GM12872 (cell line): ENCODE data around the gene GRID1.

ENCODE experiments used
- CTCF ChIP-seq: IDR thresholded peaks from 3 replicates; pipeline ENCODE4 v1.5.1; 2011; ENCODE audit warnings: low read depth, mild to moderate bottlenecking, low read length, moderate library complexity; ENCODE audit not compliant: insufficient read depth

GRID1 gene

DNA sequence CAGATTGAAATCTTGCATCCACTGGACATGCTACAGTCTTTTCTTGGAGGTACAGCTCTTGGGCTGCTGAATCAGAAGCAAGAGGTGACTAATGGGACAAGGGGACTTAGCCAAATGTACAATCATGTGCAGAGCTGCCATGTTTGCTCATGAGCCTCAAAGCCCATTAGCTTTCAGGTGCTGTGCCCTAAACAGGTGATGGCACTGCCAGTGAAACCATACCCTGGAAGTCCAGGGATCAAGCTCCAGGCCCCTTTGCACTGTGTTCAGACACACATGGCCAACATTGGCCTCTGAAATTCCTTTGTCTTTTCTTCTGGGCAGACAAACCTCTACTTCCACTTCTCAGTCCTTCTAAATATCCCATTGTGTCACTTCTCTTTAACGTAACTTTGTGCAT is 328.2 kb downstream of the GRID1 start:
- no peak for TF ChIP-seq CTCF

DNA sequence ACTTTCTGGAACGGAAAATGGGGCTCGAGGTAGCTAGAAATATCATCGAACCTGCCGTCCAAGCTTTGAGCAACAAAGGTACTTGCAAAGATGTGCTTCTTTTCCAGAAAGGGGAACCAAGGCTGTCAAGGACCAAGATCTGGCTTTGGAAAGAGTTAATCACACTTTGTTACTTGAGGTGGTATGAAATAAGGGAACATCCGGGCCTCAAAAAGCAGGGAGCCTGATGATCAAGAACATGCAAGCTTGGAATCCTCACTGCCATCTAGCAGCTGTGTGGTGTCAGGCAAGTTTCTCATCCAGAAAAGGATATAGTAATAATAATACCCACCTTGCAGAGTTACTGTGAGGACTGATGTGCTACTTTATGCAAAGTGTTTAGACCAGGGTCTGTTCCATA is 329.5 kb downstream of the GRID1 start:
- TF ChIP-seq CTCF, result no peak

- TF ChIP-seq CTCF, result no peak
Measured at GRCh38 chr10:86036544-86036831, 330.1 kb downstream of the GRID1 start.

GRCh38 chr10:86035791-86036543 is 330.6 kb downstream of the GRID1 start:
- no peak for TF ChIP-seq CTCF

DNA sequence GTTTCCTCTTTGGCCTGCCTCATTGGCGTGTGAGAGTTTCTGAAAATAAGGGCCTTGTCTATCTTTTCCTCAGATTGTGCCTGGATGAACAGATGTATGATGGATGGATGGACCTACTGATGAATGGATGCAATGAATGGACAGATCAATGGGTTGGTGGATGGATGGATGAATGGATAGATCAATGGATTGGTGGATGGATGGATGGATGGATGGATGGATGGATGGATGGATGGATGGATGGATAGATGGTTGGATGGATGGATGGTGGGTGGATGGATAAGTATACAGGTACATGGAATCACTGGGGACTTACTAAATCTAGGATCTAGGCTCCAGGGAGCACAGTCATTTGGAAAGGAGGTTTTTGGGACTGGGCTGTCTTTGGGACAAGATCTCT is 331.9 kb downstream of the GRID1 start:
- no peak for TF ChIP-seq CTCF

GRCh38 chr10:86033581-86033980 is 333.0 kb downstream of the GRID1 start:
- TF ChIP-seq CTCF, result no peak

GRCh38 chr10:86030312-86030711 is 336.3 kb downstream of the GRID1 start:
- TF ChIP-seq CTCF, result no peak

DNA sequence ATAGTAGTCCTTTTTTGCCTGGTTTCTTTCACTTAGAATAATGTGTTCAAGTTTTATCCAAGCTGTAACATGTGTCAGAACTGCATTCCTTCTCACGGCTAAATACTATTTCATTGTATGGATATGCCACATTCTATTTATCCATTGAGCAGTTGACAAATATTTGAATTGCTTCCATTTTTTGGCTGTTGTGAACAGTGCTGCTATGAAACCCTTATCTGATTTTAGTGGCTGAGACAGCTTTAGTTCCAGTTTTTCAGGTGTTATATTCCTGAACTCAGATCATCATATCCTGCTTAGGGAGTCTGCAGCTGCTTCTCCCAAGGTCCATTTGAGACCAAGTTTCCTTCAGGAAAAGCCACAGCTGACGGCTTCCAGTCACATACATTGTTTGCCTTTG is 339.2 kb downstream of the GRID1 start:
- TF ChIP-seq CTCF, result no peak
